HEK293T (cell line): ENCODE data around the gene CCDC92.

Experiments used
- ARNT ChIP-seq: fragments of 450-650 bp; IDR thresholded peaks from 2 replicates; pipeline ENCODE4 v1.6.1; 2017; ENCODE audit warnings: mild to moderate bottlenecking
- BHLHE40 ChIP-seq: fragments of 450-650 bp; IDR thresholded peaks from 2 replicates; pipeline ENCODE4 v1.6.1; 2016; ENCODE audit warnings: mild to moderate bottlenecking, moderate library complexity, borderline replicate concordance
- ELF4 ChIP-seq: fragments of 450-650 bp; IDR thresholded peaks from 2 replicates; pipeline ENCODE4 v1.6.1; 2017; ENCODE audit warnings: antibody characterized with exemption
- FOXK2 ChIP-seq: fragments of 450-650 bp; IDR thresholded peaks from 2 replicates; pipeline ENCODE4 v1.6.1; 2016; ENCODE audit warnings: mild to moderate bottlenecking
- FOXM1 ChIP-seq: fragments of 450-650 bp; IDR thresholded peaks from 2 replicates; pipeline ENCODE4 v1.6.1; 2017; ENCODE audit warnings: mild to moderate bottlenecking, borderline replicate concordance
- HDGF ChIP-seq: fragments of 450-650 bp; IDR thresholded peaks from 2 replicates; pipeline ENCODE4 v1.6.1; 2017; ENCODE audit warnings: antibody characterized with exemption, borderline replicate concordance
- L3MBTL2 ChIP-seq: fragments of 450-650 bp; conservative IDR thresholded peaks from 2 replicates; pipeline ENCODE4 v1.6.1; 2016; ENCODE audit warnings: mild to moderate bottlenecking
- NFRKB ChIP-seq: fragments of 450-650 bp; IDR thresholded peaks from 2 replicates; pipeline ENCODE4 v1.6.1; 2016; ENCODE audit warnings: mild to moderate bottlenecking, moderate library complexity
- SP1 ChIP-seq: fragments of 450-650 bp; IDR thresholded peaks from 2 replicates; pipeline ENCODE4 v1.6.1; 2017
- SUZ12 ChIP-seq: fragments of 450-650 bp; IDR thresholded peaks from 2 replicates; pipeline ENCODE4 v1.6.1; 2016; ENCODE audit warnings: mild to moderate bottlenecking
- TARDBP ChIP-seq: fragments of 450-650 bp; IDR thresholded peaks from 2 replicates; pipeline ENCODE4 v1.6.1; 2016
- ZNF384 ChIP-seq: fragments of 450-650 bp; IDR thresholded peaks from 2 replicates; pipeline ENCODE4 v1.6.1; 2016

- TF ChIP-seq SUZ12 (no peak), BHLHE40 (no peak), SP1 (no peak), FOXM1 (no peak), L3MBTL2 (no peak), ARNT (no peak), HDGF (no peak), ELF4 (no peak), TARDBP (no peak), NFRKB (no peak), FOXK2 (no peak), ZNF384 (no peak)
Observed at GRCh38 chr12:123896767-123897166, 75.9 kb downstream of the CCDC92 start.
